ENCODE measurements around the gene C1QTNF4.
"Not testable (repeated sequence)": the region's sequence is repeated elsewhere in the genome, so short reads cannot be mapped to it uniquely, and the experiment has no call there.

C1QTNF4 gene

DNA sequence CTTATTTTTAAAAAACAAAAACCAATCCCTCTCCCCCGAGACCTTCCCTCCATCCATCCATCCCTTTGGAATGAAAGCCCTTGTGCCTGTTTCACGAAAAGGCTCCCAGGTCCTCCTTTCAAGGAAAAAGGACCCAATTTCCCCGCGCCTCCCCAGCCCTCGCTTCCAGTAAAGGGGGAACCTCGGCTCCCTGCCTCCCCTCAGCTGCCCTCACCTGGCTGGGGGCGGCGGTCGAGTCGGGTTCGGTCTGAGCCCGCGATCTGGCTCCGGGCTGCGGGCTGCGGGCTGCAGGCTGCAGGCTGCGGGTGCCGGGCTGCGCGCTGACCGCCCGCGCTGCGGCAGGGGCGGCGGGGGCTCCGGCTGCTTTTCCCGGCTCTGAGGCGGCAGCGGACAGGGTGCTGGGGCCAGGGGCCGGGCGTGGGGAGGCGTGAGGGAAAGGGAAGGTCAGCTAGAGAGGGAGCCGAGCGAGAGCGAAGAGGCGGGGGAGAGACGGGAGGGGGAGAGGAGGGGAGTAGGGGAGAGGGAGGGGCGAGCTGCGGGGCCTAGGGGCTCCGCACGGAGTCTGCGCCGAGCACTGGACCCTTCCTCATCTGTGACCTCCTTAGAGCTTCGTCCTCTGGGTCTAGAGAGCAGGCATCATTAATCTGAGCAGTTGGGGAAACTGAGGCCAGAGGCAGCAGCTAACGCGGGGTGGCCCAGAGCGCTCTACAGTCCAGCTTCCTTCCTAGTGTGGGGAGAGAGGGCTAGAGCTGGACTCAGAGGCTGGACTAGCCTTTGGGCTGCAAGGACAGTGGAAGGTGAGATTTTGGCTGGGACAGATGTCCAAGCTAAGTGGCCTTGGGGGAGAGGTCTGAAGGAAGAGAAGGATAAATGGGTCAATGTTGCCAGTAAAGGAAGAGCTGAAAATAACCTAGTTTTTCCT, at the start of gene C1QTNF4:
Gene C1QTNF4, minus strand, starts transcription at position 478 of the 922 bp plus-strand sequence. CDS start 3,601 bp downstream, outside the sequence.
- DNase-seq (ENCODE audit: low spot score) (no peak), FAIRE-seq (no peak)

DNA sequence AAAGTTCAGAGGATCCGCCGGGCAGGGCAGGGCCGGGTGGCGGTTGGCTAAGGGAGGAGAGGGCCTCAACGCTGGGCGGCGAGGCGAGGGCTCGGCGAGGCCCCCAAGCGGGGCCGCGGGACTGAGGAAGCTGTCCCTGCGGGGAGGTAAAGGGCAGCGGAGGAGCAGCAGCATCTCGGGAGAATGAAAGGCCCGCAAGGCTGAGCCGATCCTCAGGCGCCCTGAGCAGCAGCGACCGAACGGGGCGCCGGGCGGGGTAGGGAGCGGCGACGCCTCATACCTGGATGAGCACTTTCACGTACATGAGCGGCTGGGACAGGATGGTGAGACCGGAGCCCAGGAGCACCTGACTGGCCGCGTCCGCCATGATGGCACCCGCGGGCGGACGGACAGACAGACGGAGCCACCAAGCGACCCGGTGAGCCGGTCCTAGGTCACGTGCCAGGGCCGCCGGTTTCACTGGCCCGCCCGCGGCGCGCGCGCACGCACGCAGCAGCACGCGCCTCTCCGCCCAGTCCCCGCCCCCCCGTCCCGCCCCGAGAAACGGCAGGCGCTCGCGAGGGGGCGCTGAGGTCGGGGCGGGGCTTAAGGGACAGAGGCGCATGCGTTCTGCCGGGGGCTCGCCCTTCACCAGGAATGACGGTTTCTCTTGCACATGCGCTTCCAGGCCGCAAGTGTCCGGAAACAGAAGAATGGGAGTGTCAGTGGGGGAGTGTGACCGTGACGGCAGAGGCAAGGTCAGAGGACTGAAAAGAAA, 48.1 kb upstream of the C1QTNF4 start, which contains the start of gene MTCH2:
Gene MTCH2, minus strand, starts transcription at position 461 of the 757 bp plus-strand sequence. Its CDS starts 94 bp downstream, at position 367.
- FAIRE-seq, result no peak
- DNase-seq (ENCODE audit: low spot score), result peak; percentile 89

- DNase-seq (ENCODE audit: low spot score) (no peak), FAIRE-seq (no peak)
Measured at GRCh38 chr11:47641600-47642098, 47.4 kb upstream of the C1QTNF4 start.

DNA sequence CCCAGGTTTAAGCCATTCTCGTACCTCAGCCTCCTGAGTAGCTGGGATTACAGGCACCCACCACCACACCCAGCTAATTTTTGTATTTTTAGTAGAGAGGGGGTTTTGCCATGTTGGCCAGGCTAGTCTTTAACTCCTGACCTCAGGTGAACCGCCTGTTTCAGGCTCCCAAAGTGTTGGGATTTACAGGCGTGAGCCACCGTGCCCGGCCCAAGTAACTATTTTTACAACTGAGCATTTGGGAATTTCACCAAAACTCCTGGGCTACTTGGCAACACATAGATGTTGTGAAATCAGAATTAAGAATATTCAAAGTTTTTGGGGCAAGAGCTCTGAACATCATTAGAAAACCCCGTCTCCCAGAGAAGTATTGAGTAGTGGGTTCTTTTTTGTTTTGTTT, 46.3 kb upstream of the C1QTNF4 start:
- DNase-seq (ENCODE audit: low spot score); FAIRE-seq: not testable (repeated sequence)

- DNase-seq (ENCODE audit: low spot score); FAIRE-seq: not testable (repeated sequence)
Measured at GRCh38 chr11:47636331-47636730, 42.1 kb upstream of the C1QTNF4 start.

GRCh38 chr11:47631473-47631872, 37.3 kb upstream of the C1QTNF4 start:
- no peak for FAIRE-seq
- DNase-seq (ENCODE audit: low spot score), result no peak

DNA sequence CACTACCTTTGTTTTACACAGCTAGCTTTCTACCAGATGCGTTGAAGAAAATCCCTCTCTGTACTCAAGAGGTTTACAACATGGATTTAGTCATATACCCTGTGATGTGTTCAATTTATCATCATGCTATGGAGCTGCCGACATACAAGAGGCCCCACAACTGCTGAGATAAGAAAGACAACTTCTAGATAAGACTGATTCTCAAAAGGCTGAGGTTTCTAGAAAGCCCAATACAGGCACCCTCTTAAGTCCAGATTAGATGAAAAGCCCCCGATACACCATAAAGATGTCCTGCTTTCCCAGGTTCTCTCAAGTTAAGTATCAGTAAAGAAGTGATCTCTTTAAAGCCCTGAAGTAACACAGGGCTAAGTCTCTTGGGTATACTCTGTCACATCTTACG, 33.8 kb upstream of the C1QTNF4 start:
- FAIRE-seq, result no peak
- DNase-seq (ENCODE audit: low spot score), result no peak

DNA sequence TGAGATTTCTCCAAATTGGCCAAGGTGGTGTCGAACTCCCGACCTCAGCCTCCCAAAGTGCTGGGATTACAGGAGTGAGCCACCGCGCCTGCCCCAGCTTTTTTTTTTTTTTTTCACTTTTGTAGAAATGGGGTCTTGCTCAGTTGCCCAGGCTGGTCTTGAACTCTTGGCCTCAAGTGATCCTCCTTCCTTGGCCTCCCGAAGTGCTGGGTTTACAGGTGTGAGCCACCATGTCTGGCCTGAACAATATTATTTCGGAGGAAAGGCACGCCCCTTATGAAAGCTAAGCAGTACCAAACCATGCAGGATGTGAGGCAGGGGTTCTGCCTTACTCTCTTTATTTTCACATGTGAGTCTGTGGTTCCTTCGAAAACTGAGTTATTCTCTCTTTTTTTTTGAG, 32.0 kb upstream of the C1QTNF4 start:
- DNase-seq (ENCODE audit: low spot score) (no peak), FAIRE-seq (no peak)

DNA sequence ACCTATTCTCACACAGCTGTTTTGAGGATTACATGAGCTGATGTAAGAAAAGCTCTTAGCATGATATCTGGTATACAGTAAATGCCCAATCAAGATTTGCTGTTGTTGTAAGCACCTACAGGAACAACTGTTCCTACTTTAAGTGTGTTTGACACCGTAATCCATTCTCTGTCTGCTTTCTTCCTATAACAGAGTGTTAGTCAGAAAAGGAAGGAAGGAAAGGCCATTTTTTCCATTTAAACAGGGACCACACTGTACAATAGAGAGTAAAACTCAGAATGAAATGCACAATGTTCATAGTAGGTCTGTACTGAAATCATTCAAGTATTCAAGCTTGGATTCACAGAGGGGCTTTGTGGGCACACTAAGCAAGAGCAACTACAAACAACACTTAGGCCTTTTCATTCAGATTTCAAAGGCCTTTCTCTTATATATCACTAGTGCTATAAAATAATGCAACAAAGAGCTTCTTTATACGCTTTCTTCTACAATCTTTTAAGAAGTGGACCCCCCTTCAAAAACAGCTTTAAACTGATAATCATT, 26.7 kb upstream of the C1QTNF4 start:
- DNase-seq (ENCODE audit: low spot score) (no peak), FAIRE-seq (no peak)

DNA sequence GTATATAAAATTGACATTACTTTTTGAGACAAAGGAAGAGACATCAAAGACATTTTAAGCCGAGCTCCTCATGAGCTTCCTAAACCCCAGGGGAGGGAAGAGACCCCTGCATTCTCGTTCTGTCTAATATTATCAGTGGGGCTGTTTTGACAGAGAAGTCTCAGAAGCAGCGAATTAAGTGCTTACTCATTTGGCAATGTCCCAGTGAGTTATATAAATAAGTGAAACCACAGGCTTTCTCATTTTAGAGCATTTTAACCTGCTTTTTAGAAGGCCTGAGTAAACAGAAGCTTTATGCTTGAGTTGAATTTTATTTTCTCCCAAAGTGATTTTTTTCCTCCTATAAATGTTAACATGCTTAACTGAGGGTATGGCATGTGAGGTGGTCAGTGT, 23.2 kb upstream of the C1QTNF4 start:
- FAIRE-seq (no peak), DNase-seq (ENCODE audit: low spot score) (no peak)

DNA sequence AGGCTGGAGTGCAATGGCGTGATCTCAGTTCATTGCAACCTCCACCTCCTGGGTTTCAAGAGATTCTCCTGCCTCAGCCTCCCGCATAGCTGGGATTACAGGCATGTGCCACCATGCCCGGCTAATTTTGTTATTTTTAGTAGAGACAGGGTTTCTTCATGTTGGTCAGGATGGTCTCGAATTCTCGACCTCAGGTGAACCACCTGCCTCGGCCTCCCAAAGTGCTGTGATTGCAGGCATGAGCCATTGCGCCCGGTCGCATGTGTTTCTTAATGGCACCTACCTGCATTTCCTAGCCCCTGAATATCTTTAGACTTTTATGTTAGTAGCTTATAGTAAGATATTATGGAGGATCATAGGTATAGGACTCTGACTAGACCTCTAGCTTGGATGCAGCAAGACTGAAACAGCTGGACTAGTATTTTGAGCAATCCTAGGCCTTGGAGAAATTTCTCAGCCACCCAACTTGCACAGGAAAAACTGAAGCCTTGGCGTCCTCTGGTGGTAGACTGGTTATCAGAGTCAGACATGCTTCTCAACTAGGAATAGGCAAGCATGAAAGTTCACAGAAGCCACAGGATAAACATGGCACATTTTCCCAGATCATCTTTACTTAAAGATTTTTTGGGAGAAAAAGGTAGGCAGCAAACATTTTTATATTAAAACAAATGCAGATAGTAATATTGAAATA, 22.7 kb upstream of the C1QTNF4 start:
- no peak for DNase-seq (ENCODE audit: low spot score)
- no peak for FAIRE-seq

DNA sequence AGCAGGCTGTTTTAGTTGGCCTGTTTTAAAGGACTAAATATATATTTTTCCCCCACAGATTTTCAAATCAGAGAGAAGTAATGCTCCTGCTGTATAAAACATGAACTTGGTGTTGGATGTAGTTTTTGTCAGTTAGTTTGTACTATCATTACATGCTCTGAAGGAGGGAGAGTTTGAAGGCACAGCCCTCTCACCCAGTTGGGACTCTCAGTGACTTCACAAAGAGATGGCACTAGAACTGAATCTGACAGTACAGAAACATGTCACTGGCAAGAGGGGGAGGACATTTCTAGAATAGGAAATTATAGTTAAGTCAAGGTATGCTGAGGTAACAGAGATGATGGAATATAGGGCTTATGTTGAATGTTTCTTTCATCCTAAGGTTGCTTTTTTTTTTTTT, 21.0 kb upstream of the C1QTNF4 start:
- no peak for FAIRE-seq
- DNase-seq (ENCODE audit: low spot score), result no peak

- DNase-seq (ENCODE audit: low spot score) (no peak), FAIRE-seq (no peak)
Measured at GRCh38 chr11:47611348-47611794, 17.2 kb upstream of the C1QTNF4 start.

DNA sequence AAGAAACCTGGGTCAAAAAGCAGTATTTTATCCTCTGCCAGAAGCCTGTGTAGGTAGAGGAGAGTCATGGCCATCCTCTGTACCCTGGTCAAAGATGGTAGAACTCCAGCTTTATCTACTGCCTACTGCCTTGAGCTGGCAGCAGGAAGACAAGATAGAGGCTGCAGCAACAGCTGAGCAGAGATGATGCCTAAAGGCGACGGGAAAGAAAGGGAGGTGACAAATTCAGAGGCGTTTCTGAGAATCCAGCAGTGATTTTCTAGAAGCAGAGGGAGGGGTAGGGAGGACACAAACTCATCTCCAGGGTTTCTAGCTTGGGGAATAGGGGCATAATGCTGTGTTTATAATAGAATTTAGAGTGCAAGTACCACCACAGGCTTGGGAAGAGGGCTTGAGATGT, 15.5 kb upstream of the C1QTNF4 start:
- no peak for FAIRE-seq
- no peak for DNase-seq (ENCODE audit: low spot score)

- FAIRE-seq, result no peak
Measured at GRCh38 chr11:47607380-47607779, 13.2 kb upstream of the C1QTNF4 start.

DNA sequence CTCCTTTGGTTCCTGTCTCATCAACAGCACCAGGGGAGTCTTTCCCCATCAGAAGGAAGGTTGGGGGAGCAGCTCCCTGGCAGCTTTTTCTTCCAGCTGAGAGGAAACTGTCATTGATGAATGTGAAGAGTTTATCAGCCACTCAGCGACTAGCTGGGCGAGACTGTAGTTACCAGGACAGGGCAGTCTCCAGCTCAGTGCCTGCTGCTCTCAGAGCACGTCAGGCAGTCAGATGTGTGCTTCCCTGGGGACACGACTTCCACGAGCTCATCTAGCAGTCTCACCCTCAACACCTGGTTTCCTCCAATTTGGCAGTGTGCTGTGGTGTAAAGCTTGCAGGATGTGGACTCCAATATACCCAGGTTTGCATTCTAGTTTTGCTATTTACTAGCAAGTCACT, 12.5 kb upstream of the C1QTNF4 start:
- no peak for FAIRE-seq
- DNase-seq (ENCODE audit: low spot score), result no peak

More at GRCh38 chr11:47607380-47607779, 13.2 kb upstream of the C1QTNF4 start:
- DNase-seq (ENCODE audit: low spot score), result no peak

GRCh38 chr11:47605921-47606320, 11.7 kb upstream of the C1QTNF4 start:
- DNase-seq (ENCODE audit: low spot score) (no peak), FAIRE-seq (no peak)

- DNase-seq (ENCODE audit: low spot score) (no peak), FAIRE-seq (no peak)
Measured at GRCh38 chr11:47603295-47603694, 9.1 kb upstream of the C1QTNF4 start.

- no peak for FAIRE-seq
- no peak for DNase-seq (ENCODE audit: low spot score)
Measured at GRCh38 chr11:47599902-47600301, 5.7 kb upstream of the C1QTNF4 start.

- DNase-seq (ENCODE audit: low spot score) (no peak), FAIRE-seq (no peak)
Measured at GRCh38 chr11:47595967-47596366, 1.8 kb upstream of the C1QTNF4 start.

GRCh38 chr11:47595029-47595428, 818 bp upstream of the C1QTNF4 start:
- DNase-seq (ENCODE audit: low spot score), result no peak
- no peak for FAIRE-seq
